ENCODE measurements around the gene CBX6.

DNA sequence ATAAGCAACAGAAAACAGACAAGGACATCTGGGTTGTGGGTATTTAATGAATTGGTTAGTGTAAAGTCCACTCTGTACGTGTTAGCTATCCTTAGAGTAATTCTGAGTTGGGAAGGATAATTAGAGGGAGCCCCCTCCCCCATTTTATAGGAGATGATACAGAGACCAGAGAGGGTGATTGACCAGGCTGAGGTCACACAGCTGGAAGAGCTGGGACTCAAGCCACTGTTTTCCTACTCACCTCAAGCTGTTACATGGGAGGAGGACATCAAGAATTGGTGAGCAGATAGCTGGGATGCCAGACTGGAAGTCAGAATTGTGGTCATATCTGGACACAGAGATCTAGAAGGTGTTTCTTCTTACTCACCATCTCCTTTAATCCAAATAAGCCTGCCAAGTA is 19.5 kb downstream of the CBX6 start:
- TF ChIP-seq EZH2 (IDR thresholded peaks at IDR 0.05; ENCODE audit: low read length): no peak
- TF ChIP-seq, protein P1, sequence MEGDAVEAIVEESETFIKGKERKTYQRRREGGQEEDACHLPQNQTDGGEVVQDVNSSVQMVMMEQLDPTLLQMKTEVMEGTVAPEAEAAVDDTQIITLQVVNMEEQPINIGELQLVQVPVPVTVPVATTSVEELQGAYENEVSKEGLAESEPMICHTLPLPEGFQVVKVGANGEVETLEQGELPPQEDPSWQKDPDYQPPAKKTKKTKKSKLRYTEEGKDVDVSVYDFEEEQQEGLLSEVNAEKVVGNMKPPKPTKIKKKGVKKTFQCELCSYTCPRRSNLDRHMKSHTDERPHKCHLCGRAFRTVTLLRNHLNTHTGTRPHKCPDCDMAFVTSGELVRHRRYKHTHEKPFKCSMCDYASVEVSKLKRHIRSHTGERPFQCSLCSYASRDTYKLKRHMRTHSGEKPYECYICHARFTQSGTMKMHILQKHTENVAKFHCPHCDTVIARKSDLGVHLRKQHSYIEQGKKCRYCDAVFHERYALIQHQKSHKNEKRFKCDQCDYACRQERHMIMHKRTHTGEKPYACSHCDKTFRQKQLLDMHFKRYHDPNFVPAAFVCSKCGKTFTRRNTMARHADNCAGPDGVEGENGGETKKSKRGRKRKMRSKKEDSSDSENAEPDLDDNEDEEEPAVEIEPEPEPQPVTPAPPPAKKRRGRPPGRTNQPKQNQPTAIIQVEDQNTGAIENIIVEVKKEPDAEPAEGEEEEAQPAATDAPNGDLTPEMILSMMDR (optimal IDR thresholded peaks at IDR 0.05 in 1 of 3, IDR thresholded peaks at IDR 0.05 in 1 of 3, conservative IDR thresholded peaks at IDR 0.05 in 1 of 3; ENCODE audit: extremely low read depth in 1 of 3, insufficient read depth in 2 of 3, low read length in 3 of 3): no peak
